SK-N-SH (cell line): ENCODE data around the gene CCHCR1.

Experiments used
- CTCF ChIP-seq: fragments of 200-600 bp; sonication (generic); IDR thresholded peaks from 2 replicates; pipeline ENCODE4 v1.6.1; 2017; ENCODE audit warnings: antibody characterized with exemption, mild to moderate bottlenecking, moderate library complexity
- EP300 ChIP-seq, 2 experiments: IDR thresholded peaks; 2 replicates each; pipeline versions ENCODE4 v1.4.0 to v1.6.1; 2012; ENCODE audit warnings: borderline replicate concordance in 1 of 2, low read depth in 1 of 2, low read length in 1 of 2
- EZH2phosphoT487 ChIP-seq: fragments of 200-600 bp; sonication (generic); IDR thresholded peaks from 2 replicates; pipeline ENCODE4 v1.6.1; 2017; ENCODE audit warnings: low read depth, mixed run types, mild to moderate bottlenecking, antibody characterized with exemption, moderate library complexity, borderline replicate concordance
- GATA2 ChIP-seq: sonication (generic); formaldehyde crosslinking; IDR thresholded peaks from 2 replicates; pipeline ENCODE4 v1.5.0; 2020; ENCODE audit warnings: mild to moderate bottlenecking, missing genetic modification reagents
- RXRA ChIP-seq: IDR thresholded peaks from 2 replicates; pipeline ENCODE4 v1.4.0; 2012; ENCODE audit warnings: low read depth, mild to moderate bottlenecking, borderline replicate concordance

- TF ChIP-seq CTCF: no peak
- no peak for TF ChIP-seq EZH2phosphoT487
- no peak for TF ChIP-seq RXRA
- no peak for TF ChIP-seq GATA2 (CRISPR knock-in tag)
- TF ChIP-seq EP300 (IDR thresholded peaks at IDR 0.05; ENCODE audit: borderline replicate concordance in 1 of 2, low read depth in 1 of 2, low read length in 1 of 2): no peak
These were observed 28.6 kb upstream of the CCHCR1 start for GRCh38 chr6:31186052-31186734.
